GM12892 (cell line): ENCODE results near the gene LMO1.

ENCODE experiments used
- POLR2A ChIP-seq: IDR thresholded peaks from 2 replicates; pipeline ENCODE4 v1.6.1; 2011; ENCODE audit warnings: low read depth, low read length, control low read depth
- POLR2AphosphoS5 ChIP-seq: IDR thresholded peaks from 2 replicates; pipeline ENCODE4 v1.6.1; 2011; ENCODE audit warnings: low read depth, low read length, control low read depth
- TAF1 ChIP-seq: IDR thresholded peaks from 2 replicates; pipeline ENCODE4 v1.6.1; 2011; ENCODE audit warnings: low read depth, mild to moderate bottlenecking, control low read depth, low read length, borderline replicate concordance

- no peak for TF ChIP-seq POLR2AphosphoS5
- TF ChIP-seq POLR2A, result no peak
- no peak for TF ChIP-seq TAF1
Observed at GRCh38 chr11:8298801-8299786, 35.4 kb upstream of the LMO1 start.
